IMR-90 (cell line): Measurements from ENCODE around the gene ARMS2. TPM values are rescaled to one million over a fixed set of nuclear protein-coding genes. Genes with fewer than 3 reads are reported as not detected.

Experiments used
- ATAC-seq: fragments of 200-7000 bp; cut with Tn5 transposase; 2 replicates; pipeline ENCODE4 v1.9.1; 2020; ENCODE audit warnings: low read depth, mild to moderate bottlenecking, moderate library complexity
- BruUV-seq: library from RNA; stranded (reverse); fragments of 400-500 nt; replicated peaks from 2 replicates; lab custom pipeline; 2021; lab: Mats Ljungman, UMichigan
- CTCF ChIA-PET: fragments of 300-600 bp; formaldehyde crosslinking; extraction: SDS; loops from one replicate; lab custom pipeline; 2021; ENCODE audit warnings: antibody characterized with exemption; lab: Yijun Ruan, JAX
- POLR2A ChIA-PET: fragments of 300-600 bp; sonication (Branson Sonifier 250); formaldehyde crosslinking; loops from one replicate; lab custom pipeline; 2022; ENCODE audit warnings: antibody characterized with exemption; ENCODE audit not compliant: unreplicated experiment; lab: Charles Lee
- DNase-seq: peaks from one replicate; pipeline ENCODE4 v3.0.0; 2013
- H2AFZ ChIP-seq: replicated peaks from 2 replicates; pipeline ENCODE3; 2013; ENCODE audit warnings: low read length, mild to moderate bottlenecking; ENCODE audit not compliant: poor library complexity
- H2AK5ac ChIP-seq: 2 replicates; pipeline ENCODE4 v1.6.1; 2013; ENCODE audit warnings: low read depth, low read length, inconsistent platforms
- H2AK9ac ChIP-seq: replicated peaks from 2 replicates; pipeline ENCODE3; 2013; ENCODE audit warnings: mild to moderate bottlenecking, low read depth, low read length, moderate library complexity; ENCODE audit not compliant: poor library complexity
- H2BK120ac ChIP-seq: 2 replicates; pipeline ENCODE4 v1.6.1; 2013; ENCODE audit warnings: low read depth, low read length, inconsistent platforms
- H2BK15ac ChIP-seq: 3 replicates; pipeline ENCODE4 v1.6.1; 2013; ENCODE audit warnings: low read depth, low read length, inconsistent platforms
- H2BK20ac ChIP-seq: 2 replicates; pipeline ENCODE4 v1.6.1; 2013; ENCODE audit warnings: low read depth, mild to moderate bottlenecking, inconsistent platforms, low read length, moderate library complexity
- H2BK5ac ChIP-seq: 2 replicates; pipeline ENCODE4 v1.6.1; 2013; ENCODE audit warnings: mild to moderate bottlenecking, low read depth, low read length, inconsistent platforms; ENCODE audit not compliant: poor library complexity, severe bottlenecking
- H3K14ac ChIP-seq: replicated peaks from 2 replicates; pipeline ENCODE4 v1.6.1; 2013; ENCODE audit warnings: low read depth, low read length, inconsistent platforms
- H3K18ac ChIP-seq: 2 replicates; pipeline ENCODE4 v1.6.1; 2013; ENCODE audit warnings: low read depth, low read length, control low read depth
- H3K23ac ChIP-seq: 2 replicates; pipeline ENCODE4 v1.6.1; 2013; ENCODE audit warnings: low read depth, low read length, inconsistent platforms
- H3K27ac ChIP-seq: 2 replicates; pipeline ENCODE4 v1.5.1; 2013; ENCODE audit warnings: mild to moderate bottlenecking, control low read depth, low read length; ENCODE audit not compliant: insufficient read depth
- H3K27me3 ChIP-seq: 2 replicates; pipeline ENCODE4 v1.6.1; 2013; ENCODE audit warnings: low read length; ENCODE audit not compliant: control insufficient read depth, insufficient read depth
- H3K36me3 ChIP-seq: 2 replicates; pipeline ENCODE4 v1.6.1; 2013; ENCODE audit warnings: low read length, mixed read lengths; ENCODE audit not compliant: control insufficient read depth, insufficient read depth
- H3K4ac ChIP-seq: 2 replicates; pipeline ENCODE4 v1.6.1; 2013; ENCODE audit warnings: low read depth, low read length, inconsistent platforms
- H3K4me1 ChIP-seq: 2 replicates; pipeline ENCODE4 v1.6.1; 2013; ENCODE audit warnings: low read length, mixed read lengths; ENCODE audit not compliant: control insufficient read depth, insufficient read depth
- H3K4me2 ChIP-seq: 2 replicates; pipeline ENCODE4 v1.6.1; 2013; ENCODE audit warnings: low read depth, mild to moderate bottlenecking, control low read depth, low read length, moderate library complexity
- H3K4me3 ChIP-seq: 2 replicates; pipeline ENCODE4 v1.5.1; 2013; ENCODE audit warnings: low read depth, mild to moderate bottlenecking, control low read depth, low read length, moderate library complexity; ENCODE audit not compliant: insufficient read depth
- H3K56ac ChIP-seq: 2 replicates; pipeline ENCODE4 v1.6.1; 2013; ENCODE audit warnings: low read length, inconsistent platforms; ENCODE audit not compliant: insufficient read depth; ENCODE audit errors: extremely low read depth
- H3K79me1 ChIP-seq, 2 experiments: 2 replicates each; pipeline ENCODE4 v1.6.1; 2013; ENCODE audit warnings: low read length in 2 of 2, inconsistent platforms in 1 of 2, low read depth in 1 of 2
- H3K9ac ChIP-seq: 2 replicates; pipeline ENCODE4 v1.6.1; 2013; ENCODE audit warnings: low read depth, low read length, control low read depth
- H3K9me1 ChIP-seq: 2 replicates; pipeline ENCODE4 v1.6.1; 2013; ENCODE audit warnings: low read length, inconsistent platforms; ENCODE audit not compliant: insufficient read depth
- H3K9me3 ChIP-seq: 2 replicates; pipeline ENCODE4 v1.6.1; 2013; ENCODE audit warnings: low read length; ENCODE audit not compliant: control insufficient read depth, insufficient read depth
- H4K20me1 ChIP-seq: 2 replicates; pipeline ENCODE4 v1.6.1; 2013; ENCODE audit warnings: low read length, inconsistent platforms; ENCODE audit not compliant: insufficient read depth
- H4K5ac ChIP-seq: 2 replicates; pipeline ENCODE4 v1.6.1; 2013; ENCODE audit warnings: mild to moderate bottlenecking, low read depth, low read length, control low read depth
- H4K8ac ChIP-seq, 2 experiments: 2 replicates each; pipeline ENCODE4 v1.6.1; 2013; ENCODE audit warnings: low read depth in 2 of 2, low read length in 2 of 2, control low read depth in 1 of 2, inconsistent platforms in 1 of 2
- H4K91ac ChIP-seq: 2 replicates; pipeline ENCODE4 v1.6.1; 2013; ENCODE audit warnings: low read depth, low read length, inconsistent platforms; ENCODE audit not compliant: insufficient read depth
- BHLHE40 ChIP-seq: fragments of 150-350 bp; IDR thresholded peaks from 2 replicates; pipeline ENCODE4 v1.6.1; 2016; ENCODE audit warnings: mild to moderate bottlenecking, low read depth, low read length
- CEBPB ChIP-seq: IDR thresholded peaks from 2 replicates; pipeline ENCODE4 v1.6.1; 2012; ENCODE audit warnings: low read depth, low read length, improper control_type of control experiment
- CHD1 ChIP-seq: IDR thresholded peaks from 2 replicates; pipeline ENCODE4 v1.6.1; 2012; ENCODE audit warnings: low read depth, low read length, improper control_type of control experiment
- MAZ ChIP-seq: IDR thresholded peaks from 2 replicates; pipeline ENCODE4 v1.6.1; 2012; ENCODE audit warnings: low read depth, mild to moderate bottlenecking, low read length, improper control_type of control experiment, moderate library complexity, borderline replicate concordance
- MXI1 ChIP-seq: IDR thresholded peaks from 2 replicates; pipeline ENCODE4 v1.6.1; 2012; ENCODE audit warnings: low read depth, mild to moderate bottlenecking, low read length, moderate library complexity, borderline replicate concordance
- NFE2L2 ChIP-seq: fragments of 150-350 bp; IDR thresholded peaks from 2 replicates; pipeline ENCODE4 v1.6.1; 2016; ENCODE audit warnings: low read depth, mild to moderate bottlenecking, low read length
- POLR2A ChIP-seq: IDR thresholded peaks from 2 replicates; pipeline ENCODE4 v1.6.1; 2012; ENCODE audit warnings: mild to moderate bottlenecking, low read depth, low read length
- RAD21 ChIP-seq: IDR thresholded peaks from 2 replicates; pipeline ENCODE4 v1.6.1; 2012; ENCODE audit warnings: low read length, improper control_type of control experiment
- RCOR1 ChIP-seq: IDR thresholded peaks from 2 replicates; pipeline ENCODE4 v1.6.1; 2012; ENCODE audit warnings: mild to moderate bottlenecking, low read length, improper control_type of control experiment; ENCODE audit not compliant: insufficient replicate concordance
- RFX5 ChIP-seq: IDR thresholded peaks from 2 replicates; pipeline ENCODE4 v1.8.0; 2012; ENCODE audit warnings: low read depth, mild to moderate bottlenecking, low read length, moderate library complexity
- SMC3 ChIP-seq: fragments of 150-350 bp; IDR thresholded peaks from 2 replicates; pipeline ENCODE4 v1.6.1; 2016; ENCODE audit warnings: low read depth, mild to moderate bottlenecking, antibody characterized with exemption, low read length, moderate library complexity
- WGBS, 2 experiments: methylation state at CpG; one replicate each; pipeline versions ENCODE4 v1.1.5 to v1.1.7; 2013; ENCODE audit warnings: missing lambda C conversion rate in 2 of 2; ENCODE audit not compliant: insufficient read length in 1 of 2; ENCODE audit errors: extremely low coverage in 2 of 2; 5-methylcytosine and 5-hydroxymethylcytosine counted together
- dilution Hi-C: fragments of 300-500 bp; cut with HindIII; formaldehyde crosslinking; loops from one replicate; pipeline ENCODE4 v1.14.3; 2018; ENCODE audit warnings: low sequenced_read_pairs; ENCODE audit not compliant: unreplicated experiment
- in situ Hi-C: fragments of 300-500 bp; cut with MboI; formaldehyde crosslinking; loops from 3 replicates; pipeline ENCODE4 v1.14.3; 2019; ENCODE audit warnings: low sequenced_read_pairs, inconsistent platforms, mixed read lengths
- intact Hi-C: fragments of 100-400 bp; cut with micrococcal nuclease; formaldehyde crosslinking; loops from 2 replicates; pipeline ENCODE4 v1.10.0; 2022
- polyA plus RNA-seq, 3 experiments: library from polyadenylated mRNA; depleted of rRNA; stranded (reverse); fragments of >200 nt; gene quantifications; 2 replicates each; pipeline ENCODE4 v1.2.3, GENCODE V29; 2012; ENCODE audit warnings: low replicate concordance in 1 of 3
- total RNA-seq: library from RNA; depleted of rRNA; stranded (reverse); fragments of >200 nt; gene quantifications from 2 replicates; pipeline ENCODE4 v1.2.3, GENCODE V29; 2012
- TF ChIP-seq, protein P1 (sequence below): fragments of 150-350 bp; IDR thresholded peaks from 2 replicates; pipeline ENCODE4 v1.6.1; 2016; ENCODE audit warnings: low read depth, mild to moderate bottlenecking, low read length, moderate library complexity, borderline replicate concordance
- TF ChIP-seq, protein P2 (sequence below): fragments of 150-350 bp; IDR thresholded peaks from 2 replicates; pipeline ENCODE4 v1.6.1; 2017; ENCODE audit warnings: mild to moderate bottlenecking, antibody characterized with exemption, low read length, low read depth

Gene ARMS2
- total and polyA plus RNA-seq, 2 of the 4 experiments (the other 2 are of a cell fraction): not detected

DNA sequence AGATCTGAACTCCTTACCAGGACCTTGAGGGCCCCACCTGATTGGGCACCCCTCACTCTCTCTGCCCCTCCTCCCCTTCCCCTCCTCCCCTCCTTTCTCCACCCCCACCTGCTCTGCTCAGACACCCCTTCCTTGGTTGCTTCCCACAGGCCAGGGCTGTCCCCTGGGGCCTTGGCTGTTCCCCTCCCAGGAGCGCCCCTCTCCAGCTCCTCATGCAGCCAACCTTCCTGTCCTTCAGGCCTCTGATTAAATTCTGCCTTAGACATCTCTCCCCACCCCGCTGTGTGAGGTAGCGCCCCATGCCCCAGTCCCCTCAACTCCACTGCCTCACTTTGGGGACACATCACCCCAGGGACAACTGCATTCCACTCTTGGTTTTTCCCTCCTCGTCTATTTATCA, 39.3 kb downstream of the ARMS2 start:
- H3K27me3 ChIP-seq: no peaks in the 10 kb centered on the region
- ChIA-PET CTCF (no interaction called here), POLR2A (no interaction called here)
- no peak overlapping the region for H3K27ac ChIP-seq
- no peaks in the 10 kb centered on the region for H3K9me3 ChIP-seq
- H2AK9ac ChIP-seq: no peak overlapping the region
- dilution Hi-C loops (no loop called here), in situ Hi-C loops (no loop called here), intact Hi-C loops (no loop called here)
- H4K20me1 ChIP-seq: no peaks in the 10 kb centered on the region
- no peak overlapping the region for H3K23ac ChIP-seq
- H3K79me1 ChIP-seq: no peaks in the 10 kb centered on the region
- H4K91ac ChIP-seq: no peak overlapping the region
- no peak overlapping the region for H3K4me2 ChIP-seq
- peaks cover 8% of the 10 kb centered on the region; the same call in 1 of the 2 replicates for H3K36me3 ChIP-seq
- WGBS, 2 experiments: 100% methylated on average over 1 of the region's 4 CpGs; no CpG with 5 or more reads in 1 of the 2 experiments
- H4K8ac ChIP-seq: no peak overlapping the region
- DNase-seq (no peak), ATAC-seq (no peak)
- no peak overlapping the region for H2BK120ac ChIP-seq
- no peak overlapping the region for H3K14ac ChIP-seq
- H3K4me3 ChIP-seq: no peak overlapping the region
- no peak overlapping the region for H3K56ac ChIP-seq
- TF ChIP-seq RAD21 (no peak), POLR2A (no peak), RCOR1 (no peak), NFE2L2 (no peak), MXI1 (no peak), RFX5 (no peak), SMC3 (no peak), CHD1 (no peak), CEBPB (no peak), BHLHE40 (no peak), MAZ (no peak)
- TF ChIP-seq, protein P1, sequence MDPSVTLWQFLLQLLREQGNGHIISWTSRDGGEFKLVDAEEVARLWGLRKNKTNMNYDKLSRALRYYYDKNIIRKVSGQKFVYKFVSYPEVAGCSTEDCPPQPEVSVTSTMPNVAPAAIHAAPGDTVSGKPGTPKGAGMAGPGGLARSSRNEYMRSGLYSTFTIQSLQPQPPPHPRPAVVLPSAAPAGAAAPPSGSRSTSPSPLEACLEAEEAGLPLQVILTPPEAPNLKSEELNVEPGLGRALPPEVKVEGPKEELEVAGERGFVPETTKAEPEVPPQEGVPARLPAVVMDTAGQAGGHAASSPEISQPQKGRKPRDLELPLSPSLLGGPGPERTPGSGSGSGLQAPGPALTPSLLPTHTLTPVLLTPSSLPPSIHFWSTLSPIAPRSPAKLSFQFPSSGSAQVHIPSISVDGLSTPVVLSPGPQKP: no peak
- TF ChIP-seq, protein P2, sequence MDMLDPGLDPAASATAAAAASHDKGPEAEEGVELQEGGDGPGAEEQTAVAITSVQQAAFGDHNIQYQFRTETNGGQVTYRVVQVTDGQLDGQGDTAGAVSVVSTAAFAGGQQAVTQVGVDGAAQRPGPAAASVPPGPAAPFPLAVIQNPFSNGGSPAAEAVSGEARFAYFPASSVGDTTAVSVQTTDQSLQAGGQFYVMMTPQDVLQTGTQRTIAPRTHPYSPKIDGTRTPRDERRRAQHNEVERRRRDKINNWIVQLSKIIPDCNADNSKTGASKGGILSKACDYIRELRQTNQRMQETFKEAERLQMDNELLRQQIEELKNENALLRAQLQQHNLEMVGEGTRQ: no peak
- H2BK5ac ChIP-seq: no peak overlapping the region
- H3K9me1 ChIP-seq: peaks cover 8% of the 10 kb centered on the region
- no peak overlapping the region for H3K4ac ChIP-seq
- BruUV-seq: no TSS peak
- no peak overlapping the region for H2BK15ac ChIP-seq
- no peak overlapping the region for H2AK5ac ChIP-seq
- H4K5ac ChIP-seq: no peak overlapping the region
- H2AFZ ChIP-seq: no peak overlapping the region
- no peak overlapping the region for H3K9ac ChIP-seq
- H3K18ac ChIP-seq: no peak overlapping the region
- peaks cover 20% of the 10 kb centered on the region for H3K4me1 ChIP-seq
- no peak overlapping the region for H2BK20ac ChIP-seq
